Measurements from ENCODE around the gene SPTBN4.
"Not testable (repeated sequence)": the region's sequence is repeated elsewhere in the genome, so short reads cannot be mapped to it uniquely, and the experiment has no call there.

Gene SPTBN4

GRCh38 chr19:40556953-40557530 is 90.2 kb downstream of the SPTBN4 start:
- DNase-seq, result no peak

- no peak for DNase-seq
Measured at GRCh38 chr19:40559394-40559793, 92.6 kb downstream of the SPTBN4 start.

- no peak for DNase-seq
Measured at GRCh38 chr19:40560092-40560507, 93.3 kb downstream of the SPTBN4 start.

- no peak for DNase-seq
Measured at GRCh38 chr19:40561947-40562346, 95.1 kb downstream of the SPTBN4 start.

- not testable (repeated sequence) for DNase-seq
Measured at GRCh38 chr19:40564535-40564934, 97.7 kb downstream of the SPTBN4 start.

GRCh38 chr19:40565355-40565754 is 98.6 kb downstream of the SPTBN4 start:
- DNase-seq, result no peak

- peak in 3 of 58 donors; percentile 8 to 33 (median 18) for DNase-seq
Measured at GRCh38 chr19:40565910-40566495, 99.2 kb downstream of the SPTBN4 start.

GRCh38 chr19:40567040-40567749 is 100.4 kb downstream of the SPTBN4 start:
- DNase-seq, result no peak

GRCh38 chr19:40567750-40568494 is 101.1 kb downstream of the SPTBN4 start:
- no peak for DNase-seq

GRCh38 chr19:40570313-40571004 is 103.7 kb downstream of the SPTBN4 start:
- DNase-seq, result peak; percentile 49 to 99 (median 96)

GRCh38 chr19:40571005-40571318 is 104.2 kb downstream of the SPTBN4 start:
- no peak for DNase-seq

- no peak for DNase-seq
Measured at GRCh38 chr19:40571831-40572495, 105.2 kb downstream of the SPTBN4 start.

GRCh38 chr19:40575326-40575725 is 108.5 kb downstream of the SPTBN4 start:
- DNase-seq, result no peak

- no peak for DNase-seq
Measured at GRCh38 chr19:40576151-40576584, 109.4 kb downstream of the SPTBN4 start.

GRCh38 chr19:40576585-40577451 is 110.0 kb downstream of the SPTBN4 start, which contains the start of gene SHKBP1:
Gene SHKBP1 (plus strand): TSS chr19:40576873. CDS start chr19:40576900, 27 bp downstream.
- DNase-seq, result peak; percentile 55 to 93 (median 86)

- DNase-seq, result peak in 34 of 58 donors; percentile 5 to 72 (median 30)
Measured at GRCh38 chr19:40578442-40578908, 111.7 kb downstream of the SPTBN4 start.

- DNase-seq, result no peak
Measured at GRCh38 chr19:40580619-40581018, 113.8 kb downstream of the SPTBN4 start.

- DNase-seq, result no peak
Measured at GRCh38 chr19:40581531-40581930, 114.7 kb downstream of the SPTBN4 start.

- DNase-seq, result no peak
Measured at GRCh38 chr19:40582467-40582866, 115.7 kb downstream of the SPTBN4 start.

- DNase-seq, result peak in 2 of 58 donors; percentile 29 to 37
Measured at GRCh38 chr19:40583283-40583682, 116.5 kb downstream of the SPTBN4 start.
